Liver (tissue), 9 donors: ENCODE results near the gene TEX29. TPM values are rescaled to one million over a fixed set of nuclear protein-coding genes. Genes with fewer than 3 reads are reported as not detected.

Experiments used
- DNase-seq: peaks from one replicate; pipeline ENCODE4 v3.0.0-alpha.2; 2017; ENCODE audit warnings: low spot score
- H3K27ac ChIP-seq, 2 donors: one replicate each; pipeline ENCODE4 v1.7.0; 2013; ENCODE audit warnings: inconsistent platforms in 2 of 2, low read length in 2 of 2, control low read depth in 1 of 2, low read depth in 1 of 2, mild to moderate bottlenecking in 1 of 2
- H3K27me3 ChIP-seq, 4 donors: one replicate each; pipeline versions ENCODE4 v1.6.1 to v1.7.0; 2013; ENCODE audit warnings: low read length in 3 of 4, inconsistent platforms in 1 of 4, mild to moderate bottlenecking in 1 of 4, moderate library complexity in 1 of 4; ENCODE audit not compliant: control insufficient read depth in 4 of 4, insufficient read depth in 4 of 4
- H3K36me3 ChIP-seq, 4 donors: one replicate each; pipeline versions ENCODE4 v1.6.1 to v1.7.0; 2013; ENCODE audit warnings: low read length in 3 of 4, mild to moderate bottlenecking in 3 of 4, low read depth in 1 of 4, moderate library complexity in 1 of 4; ENCODE audit not compliant: control insufficient read depth in 4 of 4, insufficient read depth in 3 of 4
- H3K4me1 ChIP-seq, 4 donors: one replicate each; pipeline versions ENCODE4 v1.6.1 to v1.7.0; 2013; ENCODE audit warnings: low read length in 3 of 4, mild to moderate bottlenecking in 3 of 4, moderate library complexity in 1 of 4; ENCODE audit not compliant: control insufficient read depth in 4 of 4, insufficient read depth in 4 of 4
- H3K4me3 ChIP-seq, 3 donors: one replicate each; pipeline versions ENCODE4 v1.6.1 to v1.7.0; 2013; ENCODE audit warnings: low read length in 3 of 3, control low read depth in 1 of 3, low read depth in 1 of 3, mild to moderate bottlenecking in 1 of 3
- H3K9ac ChIP-seq, 2 donors: one replicate each; pipeline ENCODE4 v1.7.0; 2013; ENCODE audit warnings: low read length in 2 of 2, mild to moderate bottlenecking in 2 of 2, moderate library complexity in 2 of 2, control low read depth in 1 of 2, low read depth in 1 of 2
- H3K9me3 ChIP-seq, 4 donors: one replicate each; pipeline versions ENCODE4 v1.6.1 to v1.7.0; 2013; ENCODE audit warnings: low read length in 3 of 4; ENCODE audit not compliant: control insufficient read depth in 4 of 4
- EGR1 ChIP-seq, 2 donors: IDR thresholded peaks; 2 replicates each; pipeline ENCODE4 v1.6.1; 2016 to 2018; ENCODE audit warnings: antibody characterized with exemption in 2 of 2, low read depth in 2 of 2
- FOXA1 ChIP-seq: IDR thresholded peaks from 2 replicates; pipeline ENCODE4 v1.6.1; 2016; ENCODE audit warnings: antibody characterized with exemption
- JUND ChIP-seq, 2 donors: IDR thresholded peaks; 2 replicates each; pipeline ENCODE4 v1.6.1; 2016; ENCODE audit warnings: antibody characterized with exemption in 2 of 2
- MAX ChIP-seq: IDR thresholded peaks from 2 replicates; pipeline ENCODE4 v1.6.1; 2016; ENCODE audit warnings: antibody characterized with exemption
- YY1 ChIP-seq: IDR thresholded peaks from 2 replicates; pipeline ENCODE4 v1.6.1; 2016; ENCODE audit warnings: antibody characterized with exemption, mild to moderate bottlenecking
- WGBS: extraction: QIAGEN DNeasy Blood & Tissue Kit; methylation state at CpG from one replicate; pipeline ENCODE4 v1.1.7; 2013; 5-methylcytosine and 5-hydroxymethylcytosine counted together
- polyA plus RNA-seq, 2 donors: library from polyadenylated mRNA; stranded (reverse) in 1 of 2; unstranded in 1 of 2; fragments of 200-250 nt in 1 of 2; fragments of >200 nt in 1 of 2; fragmentation: Nextera tagmentation in 1 of 2; extraction: Ambion mirVana in 1 of 2; gene quantifications; one replicate each; pipeline versions ENCODE4 v1.2.1 to v1.2.3, GENCODE V29; 2013 to 2015
- total RNA-seq, 2 donors: library from RNA; depleted of rRNA; stranded (reverse); fragments of >200 nt; gene quantifications; one replicate each; pipeline ENCODE4 v1.2.3, GENCODE V29; 2014
- TF ChIP-seq, protein P1 (sequence below): IDR thresholded peaks from 2 replicates; pipeline ENCODE4 v1.6.1; 2016; ENCODE audit warnings: antibody characterized with exemption
- TF ChIP-seq, protein P2 (sequence below): fragments of 150-350 bp; IDR thresholded peaks from 2 replicates; pipeline ENCODE4 v1.5.1; 2017; ENCODE audit warnings: improper control_type of control experiment, low read depth, low read length; ENCODE audit not compliant: missing input control
- TF ChIP-seq, protein P3 (sequence below): IDR thresholded peaks from 2 replicates; pipeline ENCODE4 v1.6.1; 2016; ENCODE audit warnings: antibody characterized with exemption
- donor health status: healthy.
- donor health status: healthy.
- donor health status: healthy.
- donor health status: healthy.
- donor health status: healthy.

Gene TEX29
- total and polyA plus RNA-seq, 4 donors, result 0.17 TPM; not detected in 3

DNA sequence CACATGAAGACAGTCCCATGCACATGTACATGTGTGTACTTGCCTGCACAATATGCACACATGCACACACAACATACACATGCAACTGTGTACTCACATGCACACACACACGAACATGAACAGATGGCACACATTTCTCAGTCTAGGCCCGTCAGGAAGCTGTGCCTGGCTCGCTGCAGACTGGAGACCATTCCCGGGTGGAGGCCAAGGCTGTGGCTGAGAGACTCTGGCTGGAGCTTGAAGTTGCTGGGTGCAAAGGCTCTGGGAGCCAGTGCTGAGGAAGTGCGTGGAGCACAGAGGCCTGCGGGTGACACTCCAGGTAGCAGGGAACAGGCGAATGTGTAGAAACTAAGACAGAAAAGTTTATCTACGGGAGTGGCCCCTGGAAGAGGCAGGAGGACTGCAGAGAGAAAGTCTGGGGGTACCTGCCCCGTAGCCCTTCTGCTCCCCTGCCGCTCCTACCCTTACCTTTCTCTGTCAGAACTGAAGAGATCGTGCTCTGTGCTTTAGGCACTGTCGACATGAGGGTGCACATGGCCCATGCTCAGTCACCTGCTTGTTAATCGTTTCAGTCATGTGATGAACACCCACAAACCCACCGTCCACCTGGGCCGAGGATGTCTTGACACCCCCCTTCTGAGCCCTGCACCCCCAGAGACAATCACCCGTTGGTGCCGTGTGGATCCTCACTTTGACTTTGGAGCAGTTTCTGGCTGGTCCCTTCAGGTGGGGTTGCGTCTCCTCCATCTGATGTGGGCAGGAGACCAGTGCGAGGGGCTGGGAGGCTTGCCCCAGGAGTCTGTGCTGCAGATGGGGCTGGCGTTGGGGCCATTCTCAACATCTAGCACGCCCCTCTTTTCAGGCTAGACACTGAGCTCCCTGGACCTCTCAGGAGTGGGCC is 69.4 kb downstream of the TEX29 start (continued):
- TF ChIP-seq, protein P1, sequence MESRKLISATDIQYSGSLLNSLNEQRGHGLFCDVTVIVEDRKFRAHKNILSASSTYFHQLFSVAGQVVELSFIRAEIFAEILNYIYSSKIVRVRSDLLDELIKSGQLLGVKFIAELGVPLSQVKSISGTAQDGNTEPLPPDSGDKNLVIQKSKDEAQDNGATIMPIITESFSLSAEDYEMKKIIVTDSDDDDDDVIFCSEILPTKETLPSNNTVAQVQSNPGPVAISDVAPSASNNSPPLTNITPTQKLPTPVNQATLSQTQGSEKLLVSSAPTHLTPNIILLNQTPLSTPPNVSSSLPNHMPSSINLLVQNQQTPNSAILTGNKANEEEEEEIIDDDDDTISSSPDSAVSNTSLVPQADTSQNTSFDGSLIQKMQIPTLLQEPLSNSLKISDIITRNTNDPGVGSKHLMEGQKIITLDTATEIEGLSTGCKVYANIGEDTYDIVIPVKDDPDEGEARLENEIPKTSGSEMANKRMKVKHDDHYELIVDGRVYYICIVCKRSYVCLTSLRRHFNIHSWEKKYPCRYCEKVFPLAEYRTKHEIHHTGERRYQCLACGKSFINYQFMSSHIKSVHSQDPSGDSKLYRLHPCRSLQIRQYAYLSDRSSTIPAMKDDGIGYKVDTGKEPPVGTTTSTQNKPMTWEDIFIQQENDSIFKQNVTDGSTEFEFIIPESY, result no peak
- TF ChIP-seq YY1, result no peak

- H3K36me3 ChIP-seq, result no peaks in the 10 kb centered on the region
- H3K4me1 ChIP-seq, result no peaks in the 10 kb centered on the region
- no peak overlapping the region for H3K4me3 ChIP-seq
- no peak overlapping the region for H3K27ac ChIP-seq
- TF ChIP-seq, protein P2, sequence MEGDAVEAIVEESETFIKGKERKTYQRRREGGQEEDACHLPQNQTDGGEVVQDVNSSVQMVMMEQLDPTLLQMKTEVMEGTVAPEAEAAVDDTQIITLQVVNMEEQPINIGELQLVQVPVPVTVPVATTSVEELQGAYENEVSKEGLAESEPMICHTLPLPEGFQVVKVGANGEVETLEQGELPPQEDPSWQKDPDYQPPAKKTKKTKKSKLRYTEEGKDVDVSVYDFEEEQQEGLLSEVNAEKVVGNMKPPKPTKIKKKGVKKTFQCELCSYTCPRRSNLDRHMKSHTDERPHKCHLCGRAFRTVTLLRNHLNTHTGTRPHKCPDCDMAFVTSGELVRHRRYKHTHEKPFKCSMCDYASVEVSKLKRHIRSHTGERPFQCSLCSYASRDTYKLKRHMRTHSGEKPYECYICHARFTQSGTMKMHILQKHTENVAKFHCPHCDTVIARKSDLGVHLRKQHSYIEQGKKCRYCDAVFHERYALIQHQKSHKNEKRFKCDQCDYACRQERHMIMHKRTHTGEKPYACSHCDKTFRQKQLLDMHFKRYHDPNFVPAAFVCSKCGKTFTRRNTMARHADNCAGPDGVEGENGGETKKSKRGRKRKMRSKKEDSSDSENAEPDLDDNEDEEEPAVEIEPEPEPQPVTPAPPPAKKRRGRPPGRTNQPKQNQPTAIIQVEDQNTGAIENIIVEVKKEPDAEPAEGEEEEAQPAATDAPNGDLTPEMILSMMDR, result no peak
- TF ChIP-seq FOXA1 (no peak), JUND (IDR thresholded peaks at IDR 0.05) (no peak), EGR1 (IDR thresholded peaks at IDR 0.05; ENCODE audit: low read depth in 2 of 2) (no peak), MAX (no peak)
- WGBS, result 84% methylated on average over 18 of the region's 18 CpGs
- DNase-seq, result peak; percentile 19
- peaks cover 0 to 4% (median 0%) of the 10 kb centered on the region in 4 donors for H3K27me3 ChIP-seq
- no peaks in the 10 kb centered on the region for H3K9me3 ChIP-seq
- no peak overlapping the region for H3K9ac ChIP-seq
Measured at GRCh38 chr13:111390522-111391270, 70.3 kb downstream of the TEX29 start.

DNA sequence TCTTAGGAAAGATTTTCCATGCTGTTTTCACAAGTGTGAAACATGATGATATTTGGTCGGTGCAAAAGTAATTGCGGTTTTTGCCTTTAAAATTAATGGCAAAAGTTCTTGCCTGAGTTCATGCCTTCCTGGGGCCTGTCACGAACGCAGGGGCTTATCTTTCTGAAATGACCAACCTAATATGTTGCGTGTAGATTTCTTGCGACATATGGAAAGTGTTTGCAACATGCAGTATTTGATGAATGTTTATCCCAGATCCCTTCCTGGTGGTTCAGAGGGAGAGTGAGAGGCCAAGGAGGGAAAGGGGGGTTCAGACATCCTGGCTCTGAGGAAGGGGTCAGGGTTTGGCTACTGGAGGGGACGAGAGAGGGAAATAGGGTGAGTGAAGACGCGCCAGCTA is 72.0 kb downstream of the TEX29 start:
- no peak overlapping the region for H3K9ac ChIP-seq
- TF ChIP-seq, protein P3, sequence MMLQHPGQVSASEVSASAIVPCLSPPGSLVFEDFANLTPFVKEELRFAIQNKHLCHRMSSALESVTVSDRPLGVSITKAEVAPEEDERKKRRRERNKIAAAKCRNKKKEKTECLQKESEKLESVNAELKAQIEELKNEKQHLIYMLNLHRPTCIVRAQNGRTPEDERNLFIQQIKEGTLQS, result no peak
- WGBS, result 77% methylated on average over 9 of the region's 9 CpGs
- no peaks in the 10 kb centered on the region for H3K4me1 ChIP-seq
- peak; percentile 8 for DNase-seq
- no peaks in the 10 kb centered on the region for H3K36me3 ChIP-seq
- H3K4me3 ChIP-seq, result no peak overlapping the region
- H3K9me3 ChIP-seq, result no peaks in the 10 kb centered on the region
- peaks cover 0 to 4% (median 0%) of the 10 kb centered on the region in 4 donors for H3K27me3 ChIP-seq
- H3K27ac ChIP-seq, result no peak overlapping the region
